Calu3 (cell line): ENCODE results near the gene MIPEP. TPM values are rescaled to one million over a fixed set of nuclear protein-coding genes. Genes with fewer than 3 reads are reported as not detected.

Experiments used
- BruUV-seq: library from RNA; stranded (reverse); fragments of 400-500 nt; replicated peaks from 2 replicates; lab custom pipeline; 2021; lab: Mats Ljungman, UMichigan
- CTCF ChIA-PET: fragments of 300-600 bp; sonication (Branson Sonifier 250); formaldehyde crosslinking; loops from one replicate; lab custom pipeline; 2022; ENCODE audit warnings: antibody characterized with exemption; lab: Charles Lee
- DNase-seq: peaks from one replicate; pipeline ENCODE4 v3.0.0; 2022
- H3K27ac Mint-ChIP-seq: one replicate; pipeline ENCODE4 v1.8.0; 2022; ENCODE audit warnings: mixed read lengths; ENCODE audit not compliant: unreplicated experiment
- H3K27me3 Mint-ChIP-seq: one replicate; pipeline ENCODE4 v1.8.0; 2022; ENCODE audit warnings: mixed read lengths; ENCODE audit not compliant: unreplicated experiment
- H3K36me3 Mint-ChIP-seq: one replicate; pipeline ENCODE4 v1.8.0; 2022; ENCODE audit warnings: mild to moderate bottlenecking, moderate library complexity, mixed read lengths; ENCODE audit not compliant: insufficient read depth, unreplicated experiment
- H3K4me1 Mint-ChIP-seq: one replicate; pipeline ENCODE4 v1.8.0; 2022; ENCODE audit warnings: mild to moderate bottlenecking, low read depth, mixed read lengths; ENCODE audit not compliant: unreplicated experiment
- H3K4me3 Mint-ChIP-seq: one replicate; pipeline ENCODE4 v1.8.0; 2022; ENCODE audit warnings: mild to moderate bottlenecking, low read depth, moderate library complexity, mixed read lengths; ENCODE audit not compliant: unreplicated experiment
- H3K9me3 Mint-ChIP-seq: one replicate; pipeline ENCODE4 v1.8.0; 2022; ENCODE audit warnings: low read depth, mixed read lengths; ENCODE audit not compliant: unreplicated experiment
- CTCF ChIP-seq: fragments of 200-600 bp; IDR thresholded peaks from one replicate; pipeline ENCODE4 v1.8.0; 2022; ENCODE audit warnings: antibody characterized with exemption; ENCODE audit not compliant: unreplicated experiment
- intact Hi-C: fragments of 100-400 bp; cut with micrococcal nuclease; formaldehyde crosslinking; loops from one replicate; pipeline ENCODE4 v1.10.0; 2022; ENCODE audit not compliant: unreplicated experiment
- total RNA-seq: library from RNA; stranded (reverse); gene quantifications from 2 replicates; pipeline ENCODE4 v1.2.3, GENCODE V29; 2022

MIPEP gene
- total RNA-seq, 1 experiment from 2014 or later = 25.2 TPM

GRCh38 chr13:23922005-23922932 lies 33.1 kb upstream of the MIPEP start:
- intact Hi-C loops = no loop called here
- CTCF ChIA-PET = interaction anchor here (0.7 to 1.2 kb wide), 5 partner anchors 38 to 306 kb away, joined by 3 to 6 read pairs (median 4); partner anchors contain the start of gene SPATA13
- H3K9me3 Mint-ChIP-seq = peaks cover 2% of the 10 kb centered on the region

DNA sequence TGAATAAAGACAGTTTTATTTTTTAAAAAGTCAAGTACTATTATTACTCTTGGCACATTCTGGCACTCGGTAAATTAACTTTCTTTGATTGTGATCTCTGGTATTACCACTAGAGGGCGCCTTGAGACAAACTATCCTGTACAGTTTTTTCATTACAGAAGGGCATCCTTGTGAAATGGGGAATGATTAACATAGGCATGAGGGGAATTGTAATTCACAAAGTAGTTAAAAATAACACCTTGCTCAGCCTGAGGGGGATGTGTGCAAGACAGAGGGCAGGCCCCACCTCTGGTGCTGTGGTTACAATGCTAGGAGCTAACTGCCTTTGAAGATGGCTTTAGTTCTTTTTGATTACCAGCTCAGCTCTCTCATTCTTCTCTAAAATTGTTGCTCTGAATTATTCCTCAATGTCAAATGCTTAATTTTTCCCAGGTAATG lies 32.3 kb upstream of the MIPEP start:
- Mint-ChIP-seq H3K27ac (no peak overlapping the region), H3K9me3 (peaks cover 5% of the 10 kb centered on the region), H3K4me1 (peaks cover 29% of the 10 kb centered on the region), H3K36me3 (no peaks in the 10 kb centered on the region), H3K27me3 (no peaks in the 10 kb centered on the region), H3K4me3 (no peak overlapping the region)
- BruUV-seq = no TSS peak
- intact Hi-C loops = loop anchor here (1.0 to 2.0 kb wide), 3 partner anchors 39 to 307 kb away; no protein-coding TSS in a partner anchor
- peak; percentile 54 for TF ChIP-seq CTCF
- CTCF ChIA-PET = interaction anchor here (0.7 to 1.2 kb wide), 3 partner anchors 39 to 307 kb away, joined by 3 to 6 read pairs (median 4); no protein-coding TSS in a partner anchor
- peak; percentile 38 for DNase-seq

More at GRCh38 chr13:23922005-23922932, 33.1 kb upstream of the MIPEP start:
- H3K27me3 Mint-ChIP-seq = no peaks in the 10 kb centered on the region
- H3K36me3 Mint-ChIP-seq = no peaks in the 10 kb centered on the region
- H3K4me1 Mint-ChIP-seq = peaks cover 29% of the 10 kb centered on the region
- no peak overlapping the region for H3K4me3 Mint-ChIP-seq
- no peak for TF ChIP-seq CTCF
- no TSS peak for BruUV-seq
- no peak overlapping the region for H3K27ac Mint-ChIP-seq
- no peak for DNase-seq

GRCh38 chr13:23919006-23919405 lies 29.8 kb upstream of the MIPEP start:
- intact Hi-C loops = loop anchor here (2.0 kb wide), 1 partner anchor 94 kb away; no protein-coding TSS in a partner anchor
- Mint-ChIP-seq H3K36me3 (no peaks in the 10 kb centered on the region), H3K4me1 (peaks cover 29% of the 10 kb centered on the region), H3K9me3 (peaks cover 5% of the 10 kb centered on the region), H3K27me3 (no peaks in the 10 kb centered on the region), H3K4me3 (no peak overlapping the region), H3K27ac (no peak overlapping the region)
- BruUV-seq = no TSS peak
- DNase-seq = no peak
- CTCF ChIA-PET = interaction anchor here (0.9 kb wide), 1 partner anchor 42 kb away, joined by 3 read pairs; no protein-coding TSS in a partner anchor
- TF ChIP-seq CTCF = no peak

- H3K27ac Mint-ChIP-seq = no peak overlapping the region
- no peak overlapping the region for H3K4me3 Mint-ChIP-seq
- DNase-seq = no peak
- intact Hi-C loops = loop anchor here (2.0 kb wide), 1 partner anchor 95 kb away; no protein-coding TSS in a partner anchor
- no peak for TF ChIP-seq CTCF
- CTCF ChIA-PET = interaction anchor here (0.9 kb wide), 1 partner anchor 42 kb away, joined by 3 read pairs; no protein-coding TSS in a partner anchor
- H3K36me3 Mint-ChIP-seq = no peaks in the 10 kb centered on the region
- BruUV-seq = no TSS peak
- H3K9me3 Mint-ChIP-seq = peaks cover 5% of the 10 kb centered on the region
- H3K27me3 Mint-ChIP-seq = no peaks in the 10 kb centered on the region
- H3K4me1 Mint-ChIP-seq = peaks cover 29% of the 10 kb centered on the region
Observed at GRCh38 chr13:23918208-23918607, 29.0 kb upstream of the MIPEP start.
